GM12872 (cell line): ENCODE measurements around the gene BRD3.

Experiments used
- CTCF ChIP-seq: IDR thresholded peaks from 3 replicates; pipeline ENCODE4 v1.5.1; 2011; ENCODE audit warnings: low read depth, mild to moderate bottlenecking, low read length, moderate library complexity; ENCODE audit not compliant: insufficient read depth

BRD3 gene

GRCh38 chr9:133987946-133988665 is 79.7 kb downstream of the BRD3 start:
- TF ChIP-seq CTCF, result no peak

GRCh38 chr9:133987446-133987788 is 80.4 kb downstream of the BRD3 start:
- no peak for TF ChIP-seq CTCF

- no peak for TF ChIP-seq CTCF
Measured at GRCh38 chr9:133986774-133987445, 80.9 kb downstream of the BRD3 start.

GRCh38 chr9:133986061-133986460 is 81.8 kb downstream of the BRD3 start:
- TF ChIP-seq CTCF, result no peak

GRCh38 chr9:133982971-133983720 is 84.7 kb downstream of the BRD3 start:
- TF ChIP-seq CTCF, result no peak

- no peak for TF ChIP-seq CTCF
Measured at GRCh38 chr9:133981958-133982681, 85.7 kb downstream of the BRD3 start.

- no peak for TF ChIP-seq CTCF
Measured at GRCh38 chr9:133981589-133981957, 86.3 kb downstream of the BRD3 start.
